Measurements from ENCODE around the gene CDH22.

Gene CDH22

DNA sequence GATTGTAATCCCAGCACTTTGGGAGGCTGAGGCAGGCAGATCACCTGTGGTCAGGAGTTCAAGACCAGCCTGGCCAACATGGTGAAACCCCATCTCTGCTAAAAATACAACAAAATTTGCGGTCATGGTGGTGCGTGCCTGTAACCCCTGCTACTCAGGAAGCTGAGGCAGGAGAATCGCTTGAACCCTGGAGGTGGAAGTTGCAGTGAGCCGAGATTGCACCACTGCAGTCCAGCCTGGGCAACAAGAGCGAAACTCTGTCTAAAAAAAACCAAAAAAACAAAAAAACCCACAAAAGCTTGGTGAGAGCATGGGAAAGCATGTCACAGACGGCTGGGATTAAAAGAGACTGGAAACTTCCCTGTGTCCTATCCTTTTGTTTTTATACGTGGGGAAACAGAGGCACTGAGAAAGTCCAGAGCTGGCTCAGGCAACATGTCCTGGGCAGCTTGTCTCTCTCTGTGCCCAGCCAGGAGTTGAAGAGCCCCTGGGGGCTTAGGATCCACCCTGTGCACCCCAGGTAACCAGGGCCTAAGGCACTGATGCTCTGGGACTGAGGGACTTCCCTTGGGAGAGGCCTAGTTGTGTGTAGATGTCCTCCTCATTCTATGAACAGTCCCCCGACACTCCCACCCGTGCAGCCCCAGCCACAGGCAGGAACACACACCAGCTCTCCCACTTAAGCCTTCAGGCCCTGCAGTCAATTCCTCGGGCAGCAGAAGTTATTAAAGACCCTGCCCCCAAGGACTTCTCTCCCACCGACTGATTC is 174.2 kb downstream of the CDH22 start:
- H3K36me3 ChIP-seq, result no peaks in the 10 kb centered on the region
- no peak for DNase-seq
- TF ChIP-seq, protein P1, sequence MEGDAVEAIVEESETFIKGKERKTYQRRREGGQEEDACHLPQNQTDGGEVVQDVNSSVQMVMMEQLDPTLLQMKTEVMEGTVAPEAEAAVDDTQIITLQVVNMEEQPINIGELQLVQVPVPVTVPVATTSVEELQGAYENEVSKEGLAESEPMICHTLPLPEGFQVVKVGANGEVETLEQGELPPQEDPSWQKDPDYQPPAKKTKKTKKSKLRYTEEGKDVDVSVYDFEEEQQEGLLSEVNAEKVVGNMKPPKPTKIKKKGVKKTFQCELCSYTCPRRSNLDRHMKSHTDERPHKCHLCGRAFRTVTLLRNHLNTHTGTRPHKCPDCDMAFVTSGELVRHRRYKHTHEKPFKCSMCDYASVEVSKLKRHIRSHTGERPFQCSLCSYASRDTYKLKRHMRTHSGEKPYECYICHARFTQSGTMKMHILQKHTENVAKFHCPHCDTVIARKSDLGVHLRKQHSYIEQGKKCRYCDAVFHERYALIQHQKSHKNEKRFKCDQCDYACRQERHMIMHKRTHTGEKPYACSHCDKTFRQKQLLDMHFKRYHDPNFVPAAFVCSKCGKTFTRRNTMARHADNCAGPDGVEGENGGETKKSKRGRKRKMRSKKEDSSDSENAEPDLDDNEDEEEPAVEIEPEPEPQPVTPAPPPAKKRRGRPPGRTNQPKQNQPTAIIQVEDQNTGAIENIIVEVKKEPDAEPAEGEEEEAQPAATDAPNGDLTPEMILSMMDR (IDR thresholded peaks at IDR 0.05; ENCODE audit: low read depth, low read length), result no peak
- H3K9me3 ChIP-seq (ENCODE audit: severe bottlenecking), result no peaks in the 10 kb centered on the region
- H3K27ac ChIP-seq, result no peak overlapping the region
- H3K4me3 ChIP-seq (ENCODE audit: low read depth, low read length), result no peak overlapping the region
- H3K27me3 ChIP-seq (ENCODE audit: insufficient read depth, low read depth, severe bottlenecking), result no peaks in the 10 kb centered on the region

DNA sequence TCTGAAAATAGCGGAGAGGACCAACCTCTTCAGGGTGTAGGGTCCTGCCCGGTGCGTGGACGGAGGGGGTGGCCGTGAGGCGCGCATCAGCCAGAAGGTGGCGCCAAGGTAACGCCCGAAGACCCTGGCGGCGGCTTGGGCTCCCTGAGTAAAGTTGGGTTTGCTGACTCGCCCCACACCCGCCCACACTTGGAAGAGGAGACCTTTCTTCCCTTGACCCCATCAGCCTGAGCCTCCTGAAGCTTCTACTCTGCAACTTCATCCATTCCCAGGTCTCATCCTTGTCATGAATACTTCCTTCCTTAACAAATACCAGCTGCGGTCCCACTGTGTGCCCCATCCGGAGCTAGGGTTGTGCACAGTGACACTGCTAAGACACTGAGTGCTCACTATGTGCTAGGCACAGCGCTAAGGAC is 175.6 kb downstream of the CDH22 start:
- Histone ChIP-seq H3K36me3 (no peaks in the 10 kb centered on the region), H3K4me3 (ENCODE audit: low read depth, low read length) (no peak overlapping the region), H3K9me3 (ENCODE audit: severe bottlenecking) (no peaks in the 10 kb centered on the region), H3K27ac (no peak overlapping the region; the same call in 1 of the 2 replicates), H3K27me3 (ENCODE audit: insufficient read depth, low read depth, severe bottlenecking) (no peaks in the 10 kb centered on the region)
- TF ChIP-seq, protein P1 (IDR thresholded peaks at IDR 0.05; ENCODE audit: low read depth, low read length), result peak; percentile 94
- DNase-seq, result peak; percentile 80

DNA sequence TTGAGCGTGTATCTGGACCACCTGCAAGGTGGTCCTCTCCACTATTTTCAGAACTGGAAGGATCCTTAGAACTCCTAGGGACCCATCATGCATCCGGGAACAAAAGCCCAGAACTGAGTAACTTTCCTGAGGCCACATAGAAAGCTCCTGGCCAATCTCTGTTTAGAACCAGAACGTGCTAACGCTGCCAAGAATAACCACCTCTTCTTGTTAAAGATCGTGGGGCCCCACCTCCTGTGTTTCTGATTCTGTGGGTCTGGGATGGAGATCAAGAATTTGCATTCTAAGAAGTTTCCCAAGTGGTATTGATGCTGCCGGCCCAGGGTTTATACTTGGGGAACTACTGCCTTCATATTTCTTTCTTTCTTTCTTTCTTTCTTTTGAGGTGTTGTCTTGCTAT is 176.9 kb downstream of the CDH22 start:
- Histone ChIP-seq H3K4me3 (ENCODE audit: low read depth, low read length) (no peak overlapping the region), H3K27ac (no peak overlapping the region), H3K27me3 (ENCODE audit: insufficient read depth, low read depth, severe bottlenecking) (no peaks in the 10 kb centered on the region), H3K9me3 (ENCODE audit: severe bottlenecking) (no peaks in the 10 kb centered on the region), H3K36me3 (no peaks in the 10 kb centered on the region)
- DNase-seq, result no peak
- TF ChIP-seq, protein P1 (IDR thresholded peaks at IDR 0.05; ENCODE audit: low read depth, low read length), result no peak

DNA sequence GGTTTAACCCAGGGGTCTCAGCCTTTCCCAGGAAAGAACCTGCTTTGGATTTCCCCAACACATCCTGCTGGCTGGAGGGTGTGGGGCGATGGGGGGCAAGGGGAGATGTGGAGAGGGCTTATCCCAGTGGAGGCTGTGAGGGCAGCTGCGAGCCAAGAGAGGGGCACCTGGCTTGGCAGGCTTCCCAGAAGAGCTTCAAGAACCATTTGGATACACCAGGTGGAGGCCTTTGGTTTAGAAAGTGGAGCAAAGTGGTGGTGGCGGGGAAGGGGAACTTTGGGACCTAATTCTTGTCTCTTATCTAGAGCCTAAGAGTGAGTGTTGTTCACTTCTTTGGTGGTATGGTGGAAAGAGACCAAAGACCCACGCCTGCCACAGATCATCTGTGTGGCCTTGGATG is 177.8 kb downstream of the CDH22 start:
- no peaks in the 10 kb centered on the region for H3K9me3 ChIP-seq (ENCODE audit: severe bottlenecking)
- no peaks in the 10 kb centered on the region for H3K27me3 ChIP-seq (ENCODE audit: insufficient read depth, low read depth, severe bottlenecking)
- TF ChIP-seq, protein P1 (IDR thresholded peaks at IDR 0.05; ENCODE audit: low read depth, low read length), result no peak
- H3K4me3 ChIP-seq (ENCODE audit: low read depth, low read length), result no peak overlapping the region
- no peak for DNase-seq
- H3K36me3 ChIP-seq, result no peaks in the 10 kb centered on the region
- H3K27ac ChIP-seq, result peak overlapping the region; percentile 65

DNA sequence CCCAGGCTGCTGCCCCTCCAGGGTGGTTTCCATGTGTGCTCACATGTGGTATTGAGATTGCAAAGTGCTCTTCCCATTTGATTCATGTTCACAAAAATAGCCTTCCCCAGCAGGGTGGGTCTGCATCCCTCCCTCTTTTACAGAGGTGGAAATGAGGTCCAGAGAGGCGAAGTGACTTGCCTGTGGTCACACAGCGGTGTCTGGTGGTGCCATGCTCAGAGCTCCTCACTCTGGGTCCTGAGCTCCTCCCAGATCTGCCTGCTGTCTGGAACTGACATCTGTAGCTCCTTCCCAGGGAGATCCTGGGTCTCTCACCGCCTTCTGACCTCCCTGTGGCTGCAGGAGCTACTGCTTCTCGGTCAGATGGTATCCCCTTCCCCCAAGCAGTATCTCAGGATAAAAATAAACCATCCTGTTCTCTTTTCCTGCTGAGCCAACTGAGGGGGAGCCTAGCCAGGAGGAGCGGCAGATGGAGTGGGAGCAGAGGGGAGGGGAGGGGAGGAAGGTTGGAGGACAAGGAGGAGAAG is 178.3 kb downstream of the CDH22 start:
- Histone ChIP-seq H3K9me3 (ENCODE audit: severe bottlenecking) (no peaks in the 10 kb centered on the region), H3K27ac (peak overlapping the region; percentile 65), H3K27me3 (ENCODE audit: insufficient read depth, low read depth, severe bottlenecking) (no peaks in the 10 kb centered on the region), H3K36me3 (no peaks in the 10 kb centered on the region), H3K4me3 (ENCODE audit: low read depth, low read length) (no peak overlapping the region)
- TF ChIP-seq, protein P1 (IDR thresholded peaks at IDR 0.05; ENCODE audit: low read depth, low read length), result peak; percentile 31; the same call in 1 of the 2 replicates
- DNase-seq, result peak; percentile 89

Measured in WERI-Rb-1 (cell line).